NT2/D1 (cell line): ENCODE measurements around the gene KCNQ1.

Experiments
- DNase-seq: peaks from one replicate; pipeline ENCODE4 v3.0.0-alpha.2; 2011; ENCODE audit warnings: low read depth, low spot score
- H3K27me3 ChIP-seq: 2 replicates; pipeline ENCODE4 v1.6.0; 2011; ENCODE audit warnings: mild to moderate bottlenecking; ENCODE audit not compliant: insufficient read length, insufficient read depth
- H3K36me3 ChIP-seq: 2 replicates; pipeline ENCODE4 v1.6.1; 2011; ENCODE audit warnings: mild to moderate bottlenecking, low read length, mixed read lengths; ENCODE audit not compliant: insufficient read depth, insufficient read length
- H3K4me1 ChIP-seq: 2 replicates; pipeline ENCODE4 v1.5.1; 2011; ENCODE audit not compliant: insufficient read depth, insufficient read length
- H3K4me3 ChIP-seq: 2 replicates; pipeline ENCODE4 v1.5.1; 2011; ENCODE audit warnings: low read depth; ENCODE audit not compliant: insufficient read length
- H3K9ac ChIP-seq: 2 replicates; pipeline ENCODE4 v1.6.0; 2011; ENCODE audit warnings: low read depth; ENCODE audit not compliant: insufficient read length
- H3K9me3 ChIP-seq: 2 replicates; pipeline ENCODE4 v1.5.1; 2011; ENCODE audit warnings: mild to moderate bottlenecking, low read length; ENCODE audit not compliant: insufficient read depth
- SUZ12 ChIP-seq: IDR thresholded peaks from 2 replicates; pipeline ENCODE4 v1.6.1; 2011; ENCODE audit not compliant: insufficient read length, insufficient read depth; ENCODE audit errors: extremely low read depth
- YY1 ChIP-seq: IDR thresholded peaks from 2 replicates; pipeline ENCODE4 v1.6.1; 2011; ENCODE audit not compliant: insufficient read length, insufficient read depth
- ZNF274 ChIP-seq: IDR thresholded peaks from 2 replicates; pipeline ENCODE4 v1.6.1; 2011; ENCODE audit warnings: mild to moderate bottlenecking, low read depth, low read length

Gene KCNQ1

DNA sequence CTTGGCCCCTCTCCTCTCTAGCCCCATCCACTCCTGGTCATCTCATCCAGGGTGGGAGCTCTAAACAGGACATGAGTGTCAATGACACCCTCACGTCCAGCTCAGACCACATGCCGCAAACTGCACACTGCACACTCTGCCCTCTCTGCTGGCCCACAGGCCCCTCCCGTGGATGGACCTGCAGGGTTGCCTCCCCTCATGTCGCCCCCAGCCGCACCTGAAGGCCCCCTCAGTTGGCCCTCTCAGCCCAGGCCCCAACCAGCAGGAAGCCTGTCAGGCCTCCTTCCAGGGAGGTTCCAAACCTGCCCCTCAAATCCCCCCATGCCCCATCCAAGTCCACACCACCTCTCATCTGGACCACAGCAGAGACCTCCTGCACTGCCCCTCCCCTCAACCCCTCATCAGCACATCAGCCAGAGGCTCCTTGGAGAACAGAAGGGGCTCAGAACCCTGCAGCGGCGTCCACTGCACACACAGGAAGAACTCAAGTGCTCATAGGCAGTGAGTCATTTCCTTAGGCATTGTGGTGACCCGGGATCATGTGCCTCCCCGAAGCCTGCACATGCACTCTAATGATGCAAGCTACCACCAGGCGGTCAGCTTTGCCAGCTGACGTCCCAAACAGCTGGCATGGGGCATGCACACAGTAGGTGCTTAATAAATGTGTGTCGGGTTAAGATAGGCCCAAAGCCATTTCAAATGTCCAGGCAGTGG lies 453.7 kb downstream of the KCNQ1 start:
- TF ChIP-seq SUZ12 (no peak), YY1 (no peak), ZNF274 (no peak)
- Histone ChIP-seq H3K27me3 (peaks cover 22% of the 10 kb centered on the region), H3K4me3 (no peak overlapping the region), H3K9ac (no peak overlapping the region), H3K9me3 (peaks cover 14% of the 10 kb centered on the region; the same call in 1 of the 2 replicates), H3K4me1 (peaks cover 29% of the 10 kb centered on the region), H3K36me3 (no peaks in the 10 kb centered on the region)
- DNase-seq, result no peak
